Endothelial cell of umbilical vein (primary cell): ENCODE measurements around the gene TMEM184B. TPM values are rescaled to one million over a fixed set of nuclear protein-coding genes. Genes with fewer than 3 reads are reported as not detected.

Source experiments
- BruUV-seq: library from RNA; stranded (reverse); fragments of 400-500 nt; replicated peaks from 2 replicates; lab custom pipeline; 2021; lab: Mats Ljungman, UMichigan
- CTCF ChIA-PET: fragments of 300-600, 350-600 bp; sonication (Branson Sonifier 250); formaldehyde crosslinking; loops from one replicate; lab custom pipeline; 2021; ENCODE audit warnings: antibody characterized with exemption, inconsistent platforms; lab: Charles Lee
- POLR2A ChIA-PET: fragments of 300-600, 350-600 bp; sonication (Branson Sonifier 250); formaldehyde crosslinking; loops from one replicate; lab custom pipeline; 2021; ENCODE audit warnings: antibody characterized with exemption, inconsistent platforms; lab: Charles Lee
- DNase-seq: peaks from one replicate; pipeline ENCODE4 v3.0.0-alpha.2; 2011; ENCODE audit warnings: low read depth, low spot score
- FAIRE-seq: peaks from 2 replicates; lab custom pipeline; 2011; peaks lifted over from hg19 to GRCh38; lab: Jason Lieb, UNC
- H2AFZ ChIP-seq: 2 replicates; pipeline ENCODE4 v1.6.0; 2012; ENCODE audit warnings: low read depth, low read length, control low read depth, inconsistent platforms
- H3K27ac ChIP-seq: 2 replicates; pipeline ENCODE4 v1.5.1; 2011; ENCODE audit warnings: low read depth, mild to moderate bottlenecking, control low read depth, low read length, moderate library complexity; ENCODE audit not compliant: insufficient read depth
- H3K27me3 ChIP-seq, 2 experiments: 2 replicates each; pipeline versions ENCODE4 v1.6.0 to v1.6.1; 2011; ENCODE audit warnings: low read length in 2 of 2, mixed read lengths in 1 of 2; ENCODE audit not compliant: control insufficient read depth in 2 of 2, insufficient read depth in 2 of 2
- H3K36me3 ChIP-seq, 2 experiments: 2 replicates in 1 of 2; 3 replicates in 1 of 2; pipeline ENCODE4 v1.5.1; 2011; ENCODE audit warnings: low read length in 2 of 2, mild to moderate bottlenecking in 1 of 2, moderate library complexity in 1 of 2; ENCODE audit not compliant: control insufficient read depth in 2 of 2, insufficient read depth in 2 of 2; ENCODE audit errors: extremely low read depth in 1 of 2
- H3K4me1 ChIP-seq: 3 replicates; pipeline ENCODE4 v1.5.1; 2011; ENCODE audit warnings: mild to moderate bottlenecking, low read length; ENCODE audit not compliant: control insufficient read depth, insufficient read depth; ENCODE audit errors: extremely low read depth
- H3K4me2 ChIP-seq: 2 replicates; pipeline ENCODE4 v1.6.1; 2011; ENCODE audit warnings: low read length, control low read depth, mixed read lengths; ENCODE audit not compliant: insufficient read depth
- H3K4me3 ChIP-seq, 3 experiments: fragments of 200-600 bp in 1 of 3; sonication (generic), shearing (Covaris generic) in 1 of 3; replicated peaks in 1 of 3; 2 replicates each; pipeline ENCODE4 v1.5.1; 2011 to 2016; ENCODE audit warnings: control low read depth in 3 of 3, low read length in 3 of 3, mild to moderate bottlenecking in 2 of 3, inconsistent platforms in 1 of 3, low read depth in 1 of 3, moderate library complexity in 1 of 3; ENCODE audit not compliant: insufficient read depth in 1 of 3
- H3K79me2 ChIP-seq: 2 replicates; pipeline ENCODE4 v1.6.0; 2012; ENCODE audit warnings: low read length, inconsistent platforms; ENCODE audit not compliant: control insufficient read depth, insufficient read depth
- H3K9ac ChIP-seq: replicated peaks from 2 replicates; pipeline ENCODE3; 2011; ENCODE audit warnings: low read length, control low read depth; ENCODE audit not compliant: insufficient read depth; ENCODE audit errors: extremely low read depth
- H3K9me1 ChIP-seq: replicated peaks from 3 replicates; pipeline ENCODE4 v1.6.0; 2011; ENCODE audit warnings: mild to moderate bottlenecking, low read length; ENCODE audit not compliant: control insufficient read depth, insufficient read depth; ENCODE audit errors: extremely low read depth
- H3K9me3 ChIP-seq: replicated peaks from 2 replicates; pipeline ENCODE4 v1.5.1; 2012; ENCODE audit warnings: low read length, inconsistent platforms; ENCODE audit not compliant: control insufficient read depth, insufficient read depth
- H4K20me1 ChIP-seq: replicated peaks from 2 replicates; pipeline ENCODE3; 2011; ENCODE audit warnings: mild to moderate bottlenecking, low read length; ENCODE audit not compliant: control insufficient read depth, insufficient read depth; ENCODE audit errors: extremely low read depth
- EZH2 ChIP-seq: IDR thresholded peaks from 2 replicates; pipeline ENCODE4 v1.6.1; 2012; ENCODE audit warnings: borderline replicate concordance, low read depth, mild to moderate bottlenecking, moderate library complexity, low read length, inconsistent platforms; ENCODE audit not compliant: severe bottlenecking
- FOS ChIP-seq: IDR thresholded peaks from 2 replicates; pipeline ENCODE4 v1.6.1; 2011; ENCODE audit warnings: mild to moderate bottlenecking, low read length, moderate library complexity, borderline replicate concordance; ENCODE audit not compliant: insufficient read depth
- GATA2 ChIP-seq: IDR thresholded peaks from 2 replicates; pipeline ENCODE4 v1.7.0; 2011; ENCODE audit warnings: low read depth, mild to moderate bottlenecking, moderate library complexity, mixed read lengths, low read length; ENCODE audit not compliant: insufficient read length, insufficient read depth
- JUN ChIP-seq: IDR thresholded peaks from 2 replicates; pipeline ENCODE4 v1.6.1; 2011; ENCODE audit warnings: borderline replicate concordance, low read depth; ENCODE audit not compliant: insufficient read length, insufficient read depth
- MAX ChIP-seq: IDR thresholded peaks from 2 replicates; pipeline ENCODE4 v1.6.1; 2011; ENCODE audit not compliant: insufficient read depth, insufficient read length
- POLR2A ChIP-seq: IDR thresholded peaks from 2 replicates; pipeline ENCODE4 v1.6.1; 2012; ENCODE audit warnings: low read depth, mild to moderate bottlenecking, control low read depth, low read length
- POLR2AphosphoS5 ChIP-seq: IDR thresholded peaks from 2 replicates; pipeline ENCODE4 v1.6.1; 2012; ENCODE audit warnings: low read depth, mild to moderate bottlenecking, control low read depth, low read length, moderate library complexity; ENCODE audit not compliant: insufficient read depth
- dilution Hi-C: fragments of 300-500 bp; cut with MboI; formaldehyde crosslinking; loops from one replicate; pipeline ENCODE4 v1.15.0; 2019; ENCODE audit warnings: low sequenced_read_pairs; ENCODE audit not compliant: extremely low pct_ligation_motif_present
- intact Hi-C: fragments of 100-400 bp; cut with micrococcal nuclease; formaldehyde crosslinking; loops from one replicate; pipeline ENCODE4 v1.10.0; 2022
- polyA plus RNA-seq, 4 experiments: library from polyadenylated mRNA; depleted of rRNA in 3 of 4; stranded (reverse) in 3 of 4; unstranded in 1 of 4; fragments of >200 nt; gene quantifications; 2 replicates each; pipeline versions ENCODE4 v1.2.1 to v1.2.3, GENCODE V29; 2011 to 2012; ENCODE audit warnings: missing spikeins in 1 of 4
- total RNA-seq: library from RNA; stranded (reverse); gene quantifications from 2 replicates; pipeline ENCODE4 v1.2.3, GENCODE V29; 2021

TMEM184B gene
- total and polyA plus RNA-seq, 2 donors (not counting 3 experiments of a cell fraction or from before 2014, with no cell fraction given), result 72.5 to 96.6 TPM

DNA sequence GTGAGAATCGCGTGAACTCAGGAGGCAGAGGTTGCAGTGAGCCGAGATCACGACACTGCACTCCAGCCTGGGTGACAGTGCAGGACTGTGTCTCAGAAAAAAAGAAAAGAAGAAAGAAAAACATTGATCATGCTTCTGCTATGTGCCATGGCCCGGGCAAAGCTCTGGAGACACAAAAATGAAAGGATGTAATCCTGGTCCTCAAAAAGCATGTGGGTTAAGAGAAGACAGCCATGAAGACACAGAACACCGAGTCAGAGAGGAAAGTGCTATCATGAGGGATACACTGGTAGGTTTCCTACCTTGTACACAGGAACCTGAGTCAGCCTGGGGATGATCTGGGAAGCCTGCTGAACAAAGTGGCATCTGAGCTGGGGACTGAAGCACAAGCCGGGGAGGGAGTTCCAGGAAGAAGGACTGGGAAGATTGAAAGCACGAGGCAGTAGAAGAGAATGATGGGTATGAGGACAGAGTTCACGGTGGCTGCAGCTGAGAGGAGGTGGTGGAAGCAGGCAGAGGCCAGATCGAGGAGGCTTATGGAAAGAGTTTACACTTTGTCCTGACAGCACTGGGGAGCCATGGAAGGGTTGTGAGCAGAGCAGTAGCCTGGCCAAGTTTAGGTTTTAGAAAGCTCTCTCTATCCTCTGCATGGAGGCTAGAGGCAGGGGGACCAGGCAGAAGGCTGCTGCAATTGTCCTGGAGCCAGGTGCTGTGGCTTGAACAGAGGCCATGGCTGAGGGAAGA lies 80.9 kb downstream of the TMEM184B start:
- FAIRE-seq (peak; percentile 21), DNase-seq (no peak)
- intact Hi-C loops (no loop called here), dilution Hi-C loops (no loop called here)
- no peaks in the 10 kb centered on the region for H3K79me2 ChIP-seq
- ChIA-PET POLR2A (interaction anchor here (1.2 kb wide), 1 partner anchor 10 kb away, joined by 3 read pairs; the partner anchor contains the start of gene MAFF), CTCF (interaction anchor here (0.6 to 1.9 kb wide), 6 partner anchors 8 to 77 kb away, joined by 3 to 7 read pairs (median 4); partner anchors contain the start of genes MAFF and PLA2G6)
- H3K9me3 ChIP-seq, result no peaks in the 10 kb centered on the region
- no peaks in the 10 kb centered on the region for H4K20me1 ChIP-seq
- no peak overlapping the region for H3K4me2 ChIP-seq
- no peaks in the 10 kb centered on the region for H3K9me1 ChIP-seq
- peak overlapping the region; percentile 28 for H2AFZ ChIP-seq
- H3K27me3 ChIP-seq, result no peaks in the 10 kb centered on the region
- BruUV-seq, result no TSS peak
- no peak overlapping the region for H3K9ac ChIP-seq
- TF ChIP-seq POLR2A, result no peak
- TF ChIP-seq POLR2AphosphoS5, result no peak
- no peak for TF ChIP-seq MAX
- no peak for TF ChIP-seq GATA2
- no peak for TF ChIP-seq JUN
- no peak for TF ChIP-seq EZH2
- TF ChIP-seq FOS, result no peak
- H3K4me3 ChIP-seq, result no peak overlapping the region
- no peaks in the 10 kb centered on the region for H3K36me3 ChIP-seq
- H3K4me1 ChIP-seq, result peaks cover 4% of the 10 kb centered on the region
- H3K27ac ChIP-seq, result no peak overlapping the region
